Measurements from ENCODE around the gene YY1AP1. TPM values are rescaled to one million over a fixed set of nuclear protein-coding genes. Genes with fewer than 3 reads are reported as not detected.

YY1AP1 gene
- total RNA-seq, 1 donor from 2014 or later, result 42.3 TPM

DNA sequence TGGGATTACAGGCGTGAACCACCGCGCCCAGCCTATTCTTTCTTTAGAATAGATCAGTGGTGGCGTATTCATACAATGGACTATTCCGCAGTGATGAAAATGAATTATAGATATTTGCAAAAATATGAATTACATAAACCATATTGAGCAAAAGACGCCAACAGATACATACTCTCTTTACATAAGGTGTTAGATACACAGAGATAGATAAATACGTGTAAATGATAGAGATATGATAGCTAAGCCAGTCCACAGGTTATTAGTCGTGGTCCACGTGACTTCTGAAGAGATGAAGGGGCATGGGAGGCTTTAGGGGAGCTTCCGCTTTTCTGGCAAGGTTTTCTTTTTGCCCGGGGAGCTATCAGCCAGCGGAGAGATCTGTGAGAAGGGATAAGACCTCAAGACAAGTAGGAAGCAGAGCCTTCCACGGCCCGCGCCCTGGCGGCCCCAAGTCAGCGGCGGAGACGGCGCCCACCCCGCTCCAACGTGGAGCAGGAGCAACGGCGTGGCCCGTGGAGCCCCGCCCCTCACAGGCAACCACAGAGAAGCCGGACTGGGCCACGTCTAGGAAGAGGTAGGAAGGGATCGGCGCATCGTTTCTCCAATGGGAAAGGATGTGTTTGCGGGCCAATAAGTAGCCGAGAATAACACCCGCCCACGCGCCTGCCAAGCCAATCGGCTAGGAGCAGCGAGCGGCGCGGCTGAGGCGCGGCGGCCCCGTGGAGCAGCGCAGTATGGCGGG is 78.9 kb downstream of the YY1AP1 start, which contains the start of gene MSTO1:
Gene MSTO1, plus strand, starts transcription at position 704 of the 742 bp plus-strand sequence. Its CDS starts 31 bp downstream, at position 735.
- TF ChIP-seq EZH2 (IDR thresholded peaks at IDR 0.05; ENCODE audit: insufficient read depth, low read length) (no peak), CTCF (IDR thresholded peaks at IDR 0.05; ENCODE audit: insufficient read depth, low read depth, low read length) (no peak)
- Mint-ChIP-seq H3K9me3 (ENCODE audit: unreplicated experiment) (no peaks in the 10 kb centered on the region), H3K27me3 (ENCODE audit: low read depth, unreplicated experiment) (no peaks in the 10 kb centered on the region), H3K27ac (ENCODE audit: unreplicated experiment) (peak within 1 kb of the TSS; percentile 83), H3K4me1 (ENCODE audit: low read depth, unreplicated experiment) (peaks cover 3% of the 10 kb centered on the region), H3K36me3 (ENCODE audit: low read depth, unreplicated experiment) (peaks cover 11% of the 10 kb centered on the region), H3K4me3 (ENCODE audit: unreplicated experiment) (peak within 1 kb of the TSS; percentile 92)
- Histone ChIP-seq H3K4me2 (ENCODE audit: low read length) (peak within 1 kb of the TSS; percentile 88), H3K79me2 (ENCODE audit: insufficient read depth, low read length) (peaks cover 7% of the 10 kb centered on the region), H3K9me3 (ENCODE audit: insufficient read depth, low read depth, low read length) (no peaks in the 10 kb centered on the region), H4K20me1 (ENCODE audit: insufficient read depth, low read length) (no peaks in the 10 kb centered on the region), H3K4me3 (ENCODE audit: insufficient read depth, low read depth, low read length) (peak within 1 kb of the TSS; percentile 74), H3K27me3 (ENCODE audit: insufficient read depth, low read length) (no peaks in the 10 kb centered on the region), H3K36me3 (ENCODE audit: insufficient read depth, low read length) (no peaks in the 10 kb centered on the region), H3K4me1 (ENCODE audit: insufficient read depth, low read length) (no peaks in the 10 kb centered on the region), H2AFZ (ENCODE audit: low read depth, low read length) (peak within 1 kb of the TSS; percentile 82), H3K27ac (ENCODE audit: low read depth, low read length) (peak within 1 kb of the TSS; percentile 76), H3K9ac (ENCODE audit: low read length) (peak within 1 kb of the TSS; percentile 80)
- DNase-seq (ENCODE audit: low read depth) (peak; percentile 98), FAIRE-seq (peak; percentile 17)

Other genes with a start within 250 kb of the YY1AP1 start
- gene ASH1L, start 126.0 kb downstream of the YY1AP1 start, total RNA-seq, result 29.9 and 31.1 TPM in 2 replicates
- 41.5 and 45.1 TPM in 2 replicates for gene MSTO1, start 78.6 kb downstream of the YY1AP1 start, total RNA-seq
- gene DAP3, start 317 bp upstream of the YY1AP1 start, total RNA-seq, result 101 and 108 TPM in 2 replicates
- 52.8 and 58.2 TPM in 2 replicates for gene GON4L, start 168.4 kb upstream of the YY1AP1 start, total RNA-seq
- gene SYT11, start 170.8 kb upstream of the YY1AP1 start, total RNA-seq, result 22.1 and 22.3 TPM in 2 replicates
- gene RIT1, start 222.6 kb upstream of the YY1AP1 start, total RNA-seq, result 59.4 and 63.2 TPM in 2 replicates
- gene KHDC4, start 245.6 kb upstream of the YY1AP1 start, total RNA-seq, result 44.6 and 48.2 TPM in 2 replicates